NT2/D1 (cell line): Measurements from ENCODE around the gene TOR4A.

ENCODE experiments used
- SUZ12 ChIP-seq: IDR thresholded peaks from 2 replicates; pipeline ENCODE4 v1.6.1; 2011; ENCODE audit not compliant: insufficient read length, insufficient read depth; ENCODE audit errors: extremely low read depth
- YY1 ChIP-seq: IDR thresholded peaks from 2 replicates; pipeline ENCODE4 v1.6.1; 2011; ENCODE audit not compliant: insufficient read length, insufficient read depth
- ZNF274 ChIP-seq: IDR thresholded peaks from 2 replicates; pipeline ENCODE4 v1.6.1; 2011; ENCODE audit warnings: mild to moderate bottlenecking, low read depth, low read length

- TF ChIP-seq YY1 (no peak), ZNF274 (no peak), SUZ12 (no peak)
These were observed 48.3 kb upstream of the TOR4A start for GRCh38 chr9:137228968-137229896.
